GM12872 (cell line): Measurements from ENCODE around the gene LHFPL2.

Experiments
- CTCF ChIP-seq: IDR thresholded peaks from 3 replicates; pipeline ENCODE4 v1.5.1; 2011; ENCODE audit warnings: low read depth, mild to moderate bottlenecking, low read length, moderate library complexity; ENCODE audit not compliant: insufficient read depth

The LHFPL2 gene

GRCh38 chr5:78483809-78484521 lies 164.6 kb downstream of the LHFPL2 start:
- no peak for TF ChIP-seq CTCF

GRCh38 chr5:78482948-78483347 lies 165.6 kb downstream of the LHFPL2 start:
- TF ChIP-seq CTCF = no peak

- TF ChIP-seq CTCF = no peak
Measured at GRCh38 chr5:78476795-78477194, 171.8 kb downstream of the LHFPL2 start.

- TF ChIP-seq CTCF = no peak
Measured at GRCh38 chr5:78475370-78475769, 173.2 kb downstream of the LHFPL2 start.

- no peak for TF ChIP-seq CTCF
Measured at GRCh38 chr5:78473751-78474150, 174.8 kb downstream of the LHFPL2 start.

- TF ChIP-seq CTCF = no peak
Measured at GRCh38 chr5:78472469-78473106, 176.0 kb downstream of the LHFPL2 start.

- TF ChIP-seq CTCF = no peak
Measured at GRCh38 chr5:78471896-78472295, 176.7 kb downstream of the LHFPL2 start.
